ENCODE measurements around the gene SLF2.

The SLF2 gene

DNA sequence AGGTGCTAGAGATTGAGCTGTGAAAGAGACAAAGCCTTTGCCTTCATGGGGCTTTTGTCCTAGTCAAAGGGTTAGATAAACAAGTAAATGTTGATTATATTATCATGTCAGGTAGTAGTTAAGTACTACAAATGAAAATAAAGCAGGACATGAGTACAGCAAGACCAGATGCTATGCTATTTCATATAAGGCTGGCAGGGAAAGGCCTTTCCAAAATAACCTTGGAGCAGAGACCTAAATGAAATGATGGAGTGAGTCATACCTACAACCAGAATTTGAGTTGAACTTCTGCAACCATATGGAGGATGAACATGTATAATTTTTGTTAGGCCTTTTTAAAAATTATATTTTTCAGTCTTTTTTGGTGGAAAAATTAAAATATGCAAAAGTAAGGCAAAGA lies 33.0 kb downstream of the SLF2 start:
- H3K36me3 ChIP-seq (replicated peaks; ENCODE audit: insufficient read depth, low read length) = no peaks in the 10 kb centered on the region; the same call in 1 of the 2 replicates
- no peaks in the 10 kb centered on the region for H3K79me2 ChIP-seq (ENCODE audit: low read length)
- TF ChIP-seq CTCF (IDR thresholded peaks at IDR 0.05; ENCODE audit: low read length) = no peak
- TF ChIP-seq EZH2phosphoT487 (IDR thresholded peaks at IDR 0.05; ENCODE audit: low read length) = no peak
- TF ChIP-seq EZH2 (optimal IDR thresholded peaks at IDR 0.05; ENCODE audit: low read depth, low read length) = no peak

DNA sequence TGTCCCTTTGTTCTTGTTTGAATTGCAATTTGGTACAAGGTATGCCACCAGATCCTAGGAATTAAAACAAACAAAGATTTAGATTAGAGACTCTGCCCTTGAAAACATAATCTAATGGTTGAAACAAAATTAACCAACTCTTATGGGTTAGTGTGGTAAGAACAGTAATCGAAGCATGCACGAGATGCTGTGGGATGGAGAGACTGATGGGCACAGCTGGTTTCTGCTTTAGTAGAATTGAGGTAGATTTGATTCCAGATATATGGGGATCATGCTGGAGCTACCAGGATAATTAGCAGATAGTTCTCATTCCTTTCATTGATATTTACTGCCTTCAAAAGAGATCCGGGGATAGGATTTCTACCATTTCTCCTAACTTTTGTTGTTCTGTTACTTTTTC lies 36.2 kb downstream of the SLF2 start:
- no peak overlapping the region for H2AFZ ChIP-seq (ENCODE audit: low read length)
- H3K27ac ChIP-seq (ENCODE audit: low read length) = no peak overlapping the region
- no peaks in the 10 kb centered on the region for H3K27me3 ChIP-seq (replicated peaks; ENCODE audit: insufficient read depth, low read length)
- H4K20me1 ChIP-seq (ENCODE audit: insufficient read depth, low read length) = no peaks in the 10 kb centered on the region
- no peaks in the 10 kb centered on the region for H3K9me2 ChIP-seq (replicated peaks; ENCODE audit: insufficient read depth, low read length)
- no peak for TF ChIP-seq EZH2 (optimal IDR thresholded peaks at IDR 0.05; ENCODE audit: low read depth, low read length)
- TF ChIP-seq CTCF (IDR thresholded peaks at IDR 0.05; ENCODE audit: low read length) = no peak
- no peak for TF ChIP-seq EZH2phosphoT487 (IDR thresholded peaks at IDR 0.05; ENCODE audit: low read length)
- DNase-seq = no peak
- H3K9me3 ChIP-seq (replicated peaks; ENCODE audit: insufficient read depth, low read length) = no peaks in the 10 kb centered on the region
- no peak overlapping the region for H3K9ac ChIP-seq (ENCODE audit: low read length)
- no peaks in the 10 kb centered on the region for H3F3A ChIP-seq (ENCODE audit: insufficient read depth, low read length)
- H3K36me3 ChIP-seq (replicated peaks; ENCODE audit: insufficient read depth, low read length) = no peaks in the 10 kb centered on the region; the same call in 1 of the 2 replicates
- H3K4me1 ChIP-seq (ENCODE audit: low read length) = no peaks in the 10 kb centered on the region
- H3K79me2 ChIP-seq (ENCODE audit: low read length) = no peaks in the 10 kb centered on the region
- H3K4me3 ChIP-seq (ENCODE audit: low read length) = no peak overlapping the region
- no peak overlapping the region for H3K4me2 ChIP-seq (ENCODE audit: low read depth, low read length)

More for the DNA sequence above, 33.0 kb downstream of the SLF2 start:
- H2AFZ ChIP-seq (ENCODE audit: low read length) = no peak overlapping the region
- H3K4me3 ChIP-seq (ENCODE audit: low read length) = no peak overlapping the region
- H3F3A ChIP-seq (ENCODE audit: insufficient read depth, low read length) = no peaks in the 10 kb centered on the region
- H3K27me3 ChIP-seq (replicated peaks; ENCODE audit: insufficient read depth, low read length) = no peaks in the 10 kb centered on the region
- no peaks in the 10 kb centered on the region for H3K9me2 ChIP-seq (replicated peaks; ENCODE audit: insufficient read depth, low read length)
- H3K9ac ChIP-seq (ENCODE audit: low read length) = no peak overlapping the region
- no peak overlapping the region for H3K27ac ChIP-seq (ENCODE audit: low read length)
- H4K20me1 ChIP-seq (ENCODE audit: insufficient read depth, low read length) = no peaks in the 10 kb centered on the region
- no peak for DNase-seq
- no peaks in the 10 kb centered on the region for H3K4me1 ChIP-seq (ENCODE audit: low read length)
- H3K4me2 ChIP-seq (ENCODE audit: low read depth, low read length) = no peak overlapping the region
- no peaks in the 10 kb centered on the region for H3K9me3 ChIP-seq (replicated peaks; ENCODE audit: insufficient read depth, low read length)

DNA sequence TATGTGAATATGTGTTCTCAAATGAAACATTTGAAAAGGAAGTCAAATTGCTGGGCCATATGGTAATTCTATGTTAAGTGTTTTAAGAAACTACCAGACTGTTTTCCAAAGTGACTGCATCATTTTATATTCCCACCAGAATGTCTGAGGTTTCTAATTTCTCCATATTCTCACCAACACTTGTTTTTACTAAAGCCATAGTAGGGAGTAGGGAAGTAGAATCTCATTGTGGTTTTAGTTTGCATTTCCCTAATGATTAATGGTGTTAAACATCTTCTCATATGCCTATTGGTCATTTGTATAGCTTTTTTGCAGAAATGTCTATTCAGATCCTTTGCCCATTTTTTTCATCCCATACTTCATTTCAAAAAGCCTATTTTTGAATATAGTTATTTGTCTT lies 47.5 kb downstream of the SLF2 start:
- Histone ChIP-seq H3K27ac (ENCODE audit: low read length) (no peak overlapping the region), H3K9me2 (replicated peaks; ENCODE audit: insufficient read depth, low read length) (no peaks in the 10 kb centered on the region), H4K20me1 (ENCODE audit: insufficient read depth, low read length) (no peaks in the 10 kb centered on the region), H3K4me1 (ENCODE audit: low read length) (peaks cover 5% of the 10 kb centered on the region; the same call in 1 of the 2 replicates), H3F3A (ENCODE audit: insufficient read depth, low read length) (no peaks in the 10 kb centered on the region), H3K9me3 (replicated peaks; ENCODE audit: insufficient read depth, low read length) (no peaks in the 10 kb centered on the region), H3K9ac (ENCODE audit: low read length) (no peak overlapping the region), H2AFZ (ENCODE audit: low read length) (no peak overlapping the region), H3K79me2 (ENCODE audit: low read length) (no peaks in the 10 kb centered on the region), H3K4me3 (ENCODE audit: low read length) (no peak overlapping the region), H3K4me2 (ENCODE audit: low read depth, low read length) (no peak overlapping the region), H3K36me3 (replicated peaks; ENCODE audit: insufficient read depth, low read length) (peaks cover 17% of the 10 kb centered on the region; the same call in 1 of the 2 replicates), H3K27me3 (replicated peaks; ENCODE audit: insufficient read depth, low read length) (no peaks in the 10 kb centered on the region)
- no peak for TF ChIP-seq EZH2phosphoT487 (IDR thresholded peaks at IDR 0.05; ENCODE audit: low read length)
- TF ChIP-seq CTCF (IDR thresholded peaks at IDR 0.05; ENCODE audit: low read length) = no peak
- no peak for TF ChIP-seq EZH2 (optimal IDR thresholded peaks at IDR 0.05; ENCODE audit: low read depth, low read length)
- DNase-seq = no peak
